Measurements from ENCODE around the gene FBXW4. TPM values are rescaled to one million over a fixed set of nuclear protein-coding genes. Genes with fewer than 3 reads are reported as not detected.
"Not testable (repeated sequence)": the region's sequence is repeated elsewhere in the genome, so short reads cannot be mapped to it uniquely, and the experiment has no call there.

FBXW4 gene
- total RNA-seq, 1 donor, result 35.2 TPM

DNA sequence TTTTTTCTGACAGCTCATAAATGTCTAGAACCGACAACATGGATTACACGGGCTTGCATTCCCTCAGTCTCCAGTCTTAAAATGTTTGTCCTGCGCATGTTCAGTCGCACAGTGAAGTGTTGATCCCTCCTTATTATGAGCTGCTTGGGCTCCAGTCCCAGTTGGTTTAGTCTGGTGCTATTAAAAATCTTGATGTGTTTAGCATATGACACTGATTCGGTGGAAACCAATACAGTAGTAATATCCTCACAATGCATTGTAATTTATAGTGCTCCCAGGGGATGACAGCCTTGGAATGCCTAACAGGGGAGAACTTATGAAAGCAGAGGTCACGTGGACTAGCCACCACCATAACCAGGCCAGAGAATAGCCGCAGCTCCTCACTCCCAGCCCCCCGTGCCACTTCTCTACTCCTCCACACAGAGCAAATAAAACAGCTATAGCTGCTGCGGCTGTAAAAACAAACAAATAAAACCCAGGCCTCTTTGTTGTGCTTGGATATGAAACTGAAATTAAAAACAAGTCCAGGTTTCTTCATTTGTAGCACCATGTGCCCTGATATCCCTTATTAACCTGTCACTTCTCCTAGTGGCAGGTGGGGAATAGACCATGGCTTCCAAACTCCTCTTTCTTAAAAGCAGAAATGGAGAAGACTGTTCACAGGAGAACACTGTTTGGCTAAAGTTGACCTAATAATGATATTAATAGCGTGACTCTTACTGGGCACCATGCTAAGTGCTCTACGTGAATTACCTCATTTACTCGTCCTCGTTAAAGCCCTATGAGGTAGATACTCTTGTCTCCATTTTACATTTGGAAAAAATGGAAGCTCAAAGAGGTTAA lies 99.2 kb downstream of the FBXW4 start:
- H3K4me3 ChIP-seq (ENCODE audit: low read depth, low read length), result no peak overlapping the region
- DNase-seq (ENCODE audit: low read depth), result no peak
- TF ChIP-seq, protein P1, sequence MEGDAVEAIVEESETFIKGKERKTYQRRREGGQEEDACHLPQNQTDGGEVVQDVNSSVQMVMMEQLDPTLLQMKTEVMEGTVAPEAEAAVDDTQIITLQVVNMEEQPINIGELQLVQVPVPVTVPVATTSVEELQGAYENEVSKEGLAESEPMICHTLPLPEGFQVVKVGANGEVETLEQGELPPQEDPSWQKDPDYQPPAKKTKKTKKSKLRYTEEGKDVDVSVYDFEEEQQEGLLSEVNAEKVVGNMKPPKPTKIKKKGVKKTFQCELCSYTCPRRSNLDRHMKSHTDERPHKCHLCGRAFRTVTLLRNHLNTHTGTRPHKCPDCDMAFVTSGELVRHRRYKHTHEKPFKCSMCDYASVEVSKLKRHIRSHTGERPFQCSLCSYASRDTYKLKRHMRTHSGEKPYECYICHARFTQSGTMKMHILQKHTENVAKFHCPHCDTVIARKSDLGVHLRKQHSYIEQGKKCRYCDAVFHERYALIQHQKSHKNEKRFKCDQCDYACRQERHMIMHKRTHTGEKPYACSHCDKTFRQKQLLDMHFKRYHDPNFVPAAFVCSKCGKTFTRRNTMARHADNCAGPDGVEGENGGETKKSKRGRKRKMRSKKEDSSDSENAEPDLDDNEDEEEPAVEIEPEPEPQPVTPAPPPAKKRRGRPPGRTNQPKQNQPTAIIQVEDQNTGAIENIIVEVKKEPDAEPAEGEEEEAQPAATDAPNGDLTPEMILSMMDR (IDR thresholded peaks at IDR 0.05; ENCODE audit: insufficient read depth, low read length), result no peak

DNA sequence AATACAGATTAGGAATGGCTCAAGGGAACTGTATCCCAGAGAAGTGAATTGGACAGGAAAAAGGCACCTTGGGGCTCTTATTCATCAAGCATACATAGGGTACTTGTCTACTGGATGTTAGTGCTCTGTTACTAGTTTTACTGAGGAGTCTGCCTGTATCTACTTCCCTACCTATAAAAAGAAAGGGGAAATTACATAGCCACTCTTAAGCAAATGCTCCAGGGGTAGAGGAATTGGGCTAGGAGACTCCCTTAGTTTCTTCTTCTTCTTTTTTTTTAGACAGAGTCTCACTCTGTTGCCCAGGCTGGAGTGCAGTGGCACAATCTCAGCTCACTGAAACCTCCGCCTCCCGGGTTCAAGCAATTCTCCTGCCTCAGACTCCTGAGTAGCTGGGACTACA lies 101.6 kb downstream of the FBXW4 start:
- DNase-seq (ENCODE audit: low read depth); H3K4me3 ChIP-seq (ENCODE audit: low read depth, low read length): not testable (repeated sequence)

DNA sequence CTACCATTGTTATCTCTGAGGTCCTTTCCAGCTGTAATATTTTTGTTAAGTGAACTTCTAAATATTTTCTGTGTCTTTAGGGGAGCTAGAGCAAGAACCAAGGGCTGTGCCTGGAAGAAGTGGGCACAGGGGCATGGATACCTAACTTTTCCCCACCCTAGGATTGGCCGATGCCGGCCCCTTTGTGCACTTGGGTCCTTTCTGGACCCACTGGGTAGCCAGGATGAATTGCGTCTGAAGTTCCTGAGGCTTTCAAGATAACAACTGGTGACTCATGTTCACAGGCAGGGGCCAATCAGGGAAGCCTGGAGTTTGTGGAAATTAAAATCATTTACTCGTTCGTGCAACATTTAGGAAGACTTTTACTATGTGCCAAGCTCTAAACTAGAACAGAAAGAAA lies 106.1 kb downstream of the FBXW4 start:
- TF ChIP-seq, protein P1 (IDR thresholded peaks at IDR 0.05; ENCODE audit: insufficient read depth, low read length), result no peak
- peak overlapping the region; percentile 98 for H3K4me3 ChIP-seq (ENCODE audit: low read depth, low read length)
- DNase-seq (ENCODE audit: low read depth), result peak; percentile 67

DNA sequence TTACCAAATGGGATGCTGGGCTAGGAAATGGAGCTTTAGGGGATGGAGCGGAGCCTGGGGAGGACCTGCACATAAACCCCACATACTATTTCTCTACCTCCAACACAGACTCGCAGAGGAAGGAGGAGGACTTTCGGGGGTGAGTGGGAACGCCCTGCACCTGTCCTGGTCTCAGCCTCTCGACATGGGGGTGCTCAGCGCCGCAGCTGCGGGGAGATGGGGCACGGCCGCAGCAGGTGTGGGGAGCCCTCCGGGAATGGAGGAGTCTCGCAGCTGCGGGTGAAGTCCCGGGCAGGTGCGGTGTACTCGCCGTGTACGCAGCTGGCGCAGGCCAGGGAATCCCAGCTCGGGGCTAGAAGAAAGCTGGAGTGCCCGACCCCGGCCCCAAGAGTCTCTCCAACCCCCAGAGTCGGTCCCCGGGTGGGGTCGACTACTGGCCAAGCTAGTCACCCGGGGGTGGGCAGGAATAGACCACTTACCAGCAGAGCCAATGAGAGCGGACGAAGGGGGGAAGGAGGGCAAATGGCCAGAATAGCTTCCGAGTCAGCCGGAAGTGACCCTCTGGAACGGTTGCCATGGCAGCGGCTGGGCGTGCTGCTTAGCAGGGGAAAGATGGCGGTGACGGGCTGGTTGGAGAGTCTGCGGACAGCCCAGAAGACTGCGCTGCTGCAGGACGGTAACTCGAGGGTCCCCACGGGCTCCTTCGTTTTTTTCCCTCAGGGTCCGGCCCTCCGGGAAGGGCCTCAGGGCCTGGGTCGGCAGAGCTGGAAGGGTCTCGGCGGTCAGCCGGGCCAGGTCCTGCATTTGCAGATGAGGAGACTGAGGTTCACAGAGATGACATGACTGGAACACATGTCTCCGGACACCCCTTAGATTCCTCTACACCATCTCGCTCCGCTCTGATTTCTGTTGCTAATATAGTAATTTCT lies 107.0 kb downstream of the FBXW4 start, which contains the start of the genes DPCD and POLL:
Gene DPCD, plus strand, starts transcription at position 597 of the 929 bp plus-strand sequence. Its CDS starts 16 bp downstream, at position 613.
Gene POLL, minus strand, starts transcription at position 533 of the 929 bp plus-strand sequence. CDS start 897 bp downstream, outside the sequence.
- peak within 1 kb of the TSS; percentile 98 for H3K4me3 ChIP-seq (ENCODE audit: low read depth, low read length)
- TF ChIP-seq, protein P1 (IDR thresholded peaks at IDR 0.05; ENCODE audit: insufficient read depth, low read length), result no peak
- DNase-seq (ENCODE audit: low read depth), result peak; percentile 94

DNA sequence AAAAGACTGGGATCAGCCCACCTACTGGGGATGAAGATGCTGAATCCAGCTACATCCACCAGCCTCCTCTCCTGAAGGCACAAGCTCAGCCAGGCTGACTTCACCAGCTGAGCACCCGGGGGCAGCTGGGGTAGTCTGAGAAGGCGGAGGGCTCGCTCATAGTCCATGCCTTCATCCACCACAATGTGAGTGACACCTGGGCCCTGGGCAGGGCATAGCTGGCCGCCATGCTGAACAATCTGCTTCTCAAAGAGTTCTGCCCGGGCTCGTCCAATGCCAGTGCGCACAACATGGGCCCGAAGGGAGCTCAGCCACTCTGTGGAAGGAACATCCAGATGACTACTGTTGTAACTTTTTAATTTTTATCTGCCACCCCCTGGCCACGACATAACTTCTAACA lies 109.1 kb downstream of the FBXW4 start:
- TF ChIP-seq, protein P1 (IDR thresholded peaks at IDR 0.05; ENCODE audit: insufficient read depth, low read length), result no peak
- no peak for DNase-seq (ENCODE audit: low read depth)
- no peak overlapping the region for H3K4me3 ChIP-seq (ENCODE audit: low read depth, low read length)

DNA sequence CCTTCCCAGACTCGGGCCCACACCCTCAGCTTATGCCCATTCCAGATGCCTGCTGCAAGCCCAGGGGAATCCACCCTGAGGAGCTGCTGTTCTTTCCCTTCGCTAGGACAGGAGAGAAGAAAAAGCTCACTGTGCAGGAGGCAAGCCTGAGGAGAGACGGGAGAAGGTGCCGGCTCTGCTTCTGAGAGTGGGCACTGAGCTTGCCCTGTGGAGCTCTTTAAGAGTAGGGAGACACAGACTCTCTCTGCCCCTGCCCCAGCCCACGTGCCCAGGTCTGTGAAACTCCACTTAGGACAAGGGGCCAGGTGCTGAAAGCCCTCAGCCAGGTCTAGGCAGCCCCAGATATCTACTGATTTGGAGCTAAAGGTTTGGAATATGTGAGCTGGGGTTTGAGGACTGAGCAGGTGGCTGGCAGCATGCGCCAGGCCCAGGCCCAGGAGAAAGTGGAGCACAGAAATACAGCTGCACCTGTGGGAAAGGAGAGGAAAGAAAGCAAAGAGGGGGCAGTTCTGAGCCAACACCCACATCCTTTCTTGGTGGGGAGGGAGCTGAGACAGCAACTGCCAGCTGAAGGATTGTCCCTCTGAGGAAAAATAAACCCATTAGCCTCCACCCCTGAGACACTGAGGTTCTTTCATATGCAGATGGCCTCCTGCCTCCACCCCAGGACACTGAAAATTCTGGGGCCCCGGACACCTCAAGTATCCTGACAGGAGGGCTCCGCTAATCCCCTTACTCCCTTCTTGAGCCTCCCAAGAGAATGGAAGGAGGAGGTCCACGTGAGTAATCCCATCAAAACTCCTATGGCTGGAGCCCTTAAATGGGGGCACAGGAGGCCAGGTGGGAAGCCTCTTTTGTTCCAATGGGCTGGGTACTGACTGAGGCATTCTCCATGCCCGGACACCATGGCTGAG lies 114.2 kb downstream of the FBXW4 start:
- no peak for DNase-seq (ENCODE audit: low read depth)

More for the DNA sequence above, 114.2 kb downstream of the FBXW4 start:
- TF ChIP-seq, protein P1 (IDR thresholded peaks at IDR 0.05; ENCODE audit: insufficient read depth, low read length), result no peak
- no peak overlapping the region for H3K4me3 ChIP-seq (ENCODE audit: low read depth, low read length)
